ENCODE data around the gene R3HDM1.
A peak's percentile ranks its signal among the peaks of the same experiment; 100 is the strongest.
"Not testable (repeated sequence)": the region's sequence is repeated elsewhere in the genome, so short reads cannot be mapped to it uniquely, and the experiment has no call there.

Gene R3HDM1

GRCh38 chr2:135531231-135532197, at the start of gene R3HDM1:
Gene R3HDM1, plus strand, starts transcription at chr2:135531484. Its CDS starts 73,362 bp downstream, at chr2:135604846.
- peaks cover 48% of the 10 kb centered on the region for H3K4me1 Mint-ChIP-seq
- H3K9me3 Mint-ChIP-seq = no peaks in the 10 kb centered on the region
- H3K4me3 Mint-ChIP-seq = no peak within 1 kb of the TSS
- H3K27ac Mint-ChIP-seq = no peak within 1 kb of the TSS
- CTCF ChIA-PET = interaction anchor here (1.1 to 1.8 kb wide), 3 partner anchors 178 to 527 kb away, joined by 6 to 7 read pairs (median 7); no protein-coding TSS in a partner anchor
- H3K36me3 Mint-ChIP-seq = peaks cover 9% of the 10 kb centered on the region
- no peaks in the 10 kb centered on the region for H3K27me3 Mint-ChIP-seq
- DNase-seq = peak; percentile 97

- H3K4me3 Mint-ChIP-seq = no peak overlapping the region
Measured at GRCh38 chr2:135485441-135485840, 45.8 kb upstream of the R3HDM1 start.

GRCh38 chr2:135490376-135490775, 40.9 kb upstream of the R3HDM1 start:
- no peaks in the 10 kb centered on the region for H3K9me3 Mint-ChIP-seq
- DNase-seq = no peak
- no peaks in the 10 kb centered on the region for H3K4me1 Mint-ChIP-seq
- no peak overlapping the region for H3K27ac Mint-ChIP-seq
- H3K27me3 Mint-ChIP-seq = no peaks in the 10 kb centered on the region
- H3K36me3 Mint-ChIP-seq = no peaks in the 10 kb centered on the region
- no peak overlapping the region for H3K4me3 Mint-ChIP-seq
- CTCF ChIA-PET = no interaction called here

More at GRCh38 chr2:135485441-135485840, 45.8 kb upstream of the R3HDM1 start:
- DNase-seq = no peak
- Mint-ChIP-seq H3K9me3 (no peaks in the 10 kb centered on the region), H3K36me3 (no peaks in the 10 kb centered on the region), H3K27ac (no peak overlapping the region), H3K4me1 (no peaks in the 10 kb centered on the region), H3K27me3 (no peaks in the 10 kb centered on the region)
- CTCF ChIA-PET = no interaction called here

GRCh38 chr2:135494503-135494902, 36.8 kb upstream of the R3HDM1 start:
- Mint-ChIP-seq H3K36me3 (peaks cover 8% of the 10 kb centered on the region), H3K4me3 (no peak overlapping the region), H3K4me1 (no peaks in the 10 kb centered on the region), H3K9me3 (peaks cover 12% of the 10 kb centered on the region), H3K27me3 (no peaks in the 10 kb centered on the region), H3K27ac (no peak overlapping the region)
- CTCF ChIA-PET = no interaction called here
- DNase-seq = no peak

GRCh38 chr2:135494917-135495316, 36.4 kb upstream of the R3HDM1 start:
- Mint-ChIP-seq H3K4me1 (no peaks in the 10 kb centered on the region), H3K27ac (no peak overlapping the region), H3K27me3 (no peaks in the 10 kb centered on the region), H3K36me3 (peaks cover 10% of the 10 kb centered on the region), H3K9me3 (peaks cover 14% of the 10 kb centered on the region), H3K4me3 (no peak overlapping the region)
- CTCF ChIA-PET = no interaction called here
- no peak for DNase-seq

GRCh38 chr2:135498588-135498987, 32.7 kb upstream of the R3HDM1 start:
- H3K27ac Mint-ChIP-seq, CTCF ChIA-PET, H3K27me3 Mint-ChIP-seq, H3K4me3 Mint-ChIP-seq, H3K4me1 Mint-ChIP-seq, H3K36me3 Mint-ChIP-seq, DNase-seq: not testable (repeated sequence)
- peaks cover 14% of the 10 kb centered on the region for H3K9me3 Mint-ChIP-seq

GRCh38 chr2:135504811-135505210, 26.5 kb upstream of the R3HDM1 start:
- no peak overlapping the region for H3K27ac Mint-ChIP-seq

GRCh38 chr2:135510577-135510976, 20.7 kb upstream of the R3HDM1 start:
- no peaks in the 10 kb centered on the region for H3K4me1 Mint-ChIP-seq
- peaks cover 8% of the 10 kb centered on the region for H3K9me3 Mint-ChIP-seq
- H3K27ac Mint-ChIP-seq = no peak overlapping the region
- H3K36me3 Mint-ChIP-seq = peaks cover 2% of the 10 kb centered on the region
- H3K27me3 Mint-ChIP-seq = peaks cover 4% of the 10 kb centered on the region
- CTCF ChIA-PET = no interaction called here
- DNase-seq = no peak
- no peak overlapping the region for H3K4me3 Mint-ChIP-seq

More at GRCh38 chr2:135504811-135505210, 26.5 kb upstream of the R3HDM1 start:
- CTCF ChIA-PET = no interaction called here
- Mint-ChIP-seq H3K4me3 (no peak overlapping the region), H3K36me3 (no peaks in the 10 kb centered on the region), H3K9me3 (no peaks in the 10 kb centered on the region), H3K27me3 (no peaks in the 10 kb centered on the region), H3K4me1 (no peaks in the 10 kb centered on the region)
- no peak for DNase-seq

- H3K4me1 Mint-ChIP-seq = no peaks in the 10 kb centered on the region
- peaks cover 2% of the 10 kb centered on the region for H3K36me3 Mint-ChIP-seq
- CTCF ChIA-PET = no interaction called here
- H3K4me3 Mint-ChIP-seq = no peak overlapping the region
- H3K9me3 Mint-ChIP-seq = peaks cover 8% of the 10 kb centered on the region
- no peak for DNase-seq
- no peak overlapping the region for H3K27ac Mint-ChIP-seq
- peaks cover 4% of the 10 kb centered on the region for H3K27me3 Mint-ChIP-seq
Measured at GRCh38 chr2:135512099-135512498, 19.2 kb upstream of the R3HDM1 start.

- peaks cover 16% of the 10 kb centered on the region for H3K36me3 Mint-ChIP-seq
- H3K27me3 Mint-ChIP-seq = no peaks in the 10 kb centered on the region
- H3K4me3 Mint-ChIP-seq = no peak overlapping the region
- H3K9me3 Mint-ChIP-seq = peaks cover 1% of the 10 kb centered on the region
- H3K27ac Mint-ChIP-seq = no peak overlapping the region
- CTCF ChIA-PET = no interaction called here
- DNase-seq = no peak
- H3K4me1 Mint-ChIP-seq = peaks cover 29% of the 10 kb centered on the region
Measured at GRCh38 chr2:135525786-135526185, 5.5 kb upstream of the R3HDM1 start.

- peaks cover 14% of the 10 kb centered on the region for H3K36me3 Mint-ChIP-seq
- H3K27ac Mint-ChIP-seq = no peak overlapping the region
- H3K9me3 Mint-ChIP-seq = peaks cover 1% of the 10 kb centered on the region
- H3K27me3 Mint-ChIP-seq = no peaks in the 10 kb centered on the region
- H3K4me1 Mint-ChIP-seq = peaks cover 38% of the 10 kb centered on the region
- DNase-seq = no peak
- CTCF ChIA-PET = interaction anchor here (0.7 kb wide), 2 partner anchors 11 to 182 kb away, joined by 3 read pairs; no protein-coding TSS in a partner anchor
- no peak overlapping the region for H3K4me3 Mint-ChIP-seq
Measured at GRCh38 chr2:135528006-135528405, 3.3 kb upstream of the R3HDM1 start.

- H3K9me3 Mint-ChIP-seq = peaks cover 1% of the 10 kb centered on the region
- H3K4me1 Mint-ChIP-seq = peaks cover 48% of the 10 kb centered on the region
- no peak within 1 kb of the TSS for H3K27ac Mint-ChIP-seq
- peak; percentile 98 for DNase-seq
- peaks cover 10% of the 10 kb centered on the region for H3K36me3 Mint-ChIP-seq
- H3K27me3 Mint-ChIP-seq = no peaks in the 10 kb centered on the region
- CTCF ChIA-PET = interaction anchor here (1.7 to 1.8 kb wide), 2 partner anchors 180 to 527 kb away, joined by 7 read pairs; no protein-coding TSS in a partner anchor
- H3K4me3 Mint-ChIP-seq = no peak within 1 kb of the TSS
Measured at GRCh38 chr2:135530313-135531230, 712 bp upstream of the R3HDM1 start, which contains the start of gene ZRANB3. Gene ZRANB3, minus strand, starts transcription at chr2:135531218.

GRCh38 chr2:135532581-135532980, 1.3 kb downstream of the R3HDM1 start:
- no peak overlapping the region for H3K27ac Mint-ChIP-seq
- no peaks in the 10 kb centered on the region for H3K9me3 Mint-ChIP-seq
- H3K4me1 Mint-ChIP-seq = peaks cover 43% of the 10 kb centered on the region
- H3K27me3 Mint-ChIP-seq = no peaks in the 10 kb centered on the region
- no peak overlapping the region for H3K4me3 Mint-ChIP-seq
- peaks cover 5% of the 10 kb centered on the region for H3K36me3 Mint-ChIP-seq
- CTCF ChIA-PET = interaction anchor here (0.6 to 1.7 kb wide), 3 partner anchors 177 to 185 kb away, joined by 3 to 7 read pairs (median 6); no protein-coding TSS in a partner anchor
- no peak for DNase-seq

GRCh38 chr2:135533545-135533944, 2.3 kb downstream of the R3HDM1 start:
- CTCF ChIA-PET = interaction anchor here (0.6 kb wide), 1 partner anchor 340 kb away, joined by 4 read pairs; no protein-coding TSS in a partner anchor
- peaks cover 37% of the 10 kb centered on the region for H3K4me1 Mint-ChIP-seq
- not testable (repeated sequence) for H3K4me3 Mint-ChIP-seq

More at GRCh38 chr2:135533545-135533944, 2.3 kb downstream of the R3HDM1 start:
- not testable (repeated sequence) for H3K36me3 Mint-ChIP-seq, DNase-seq, H3K27ac Mint-ChIP-seq, H3K27me3 Mint-ChIP-seq, H3K9me3 Mint-ChIP-seq
